GM18526 (cell line): ENCODE measurements around the gene PTGFRN.

Experiments
- POLR2A ChIP-seq: IDR thresholded peaks from 3 replicates; pipeline ENCODE4 v1.6.1; 2011; ENCODE audit not compliant: insufficient read length; ENCODE audit errors: extremely low read depth

The PTGFRN gene

GRCh38 chr1:117015724-117016123, 106.0 kb downstream of the PTGFRN start:
- no peak for TF ChIP-seq POLR2A

DNA sequence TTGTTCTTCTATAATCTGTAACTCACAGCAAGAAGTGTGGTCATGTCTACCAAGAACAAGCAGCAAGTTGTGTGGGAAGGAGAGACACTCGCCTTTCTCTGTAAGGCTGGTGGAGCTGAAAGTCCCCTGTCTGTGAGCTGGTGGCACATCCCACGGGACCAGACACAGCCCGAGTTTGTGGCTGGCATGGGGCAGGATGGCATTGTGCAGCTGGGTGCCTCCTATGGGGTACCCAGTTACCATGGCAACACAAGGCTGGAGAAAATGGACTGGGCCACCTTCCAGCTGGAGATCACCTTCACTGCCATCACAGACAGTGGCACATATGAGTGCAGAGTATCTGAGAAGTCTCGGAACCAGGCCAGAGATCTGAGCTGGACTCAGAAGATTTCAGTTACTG, 107.3 kb downstream of the PTGFRN start:
- TF ChIP-seq POLR2A: no peak

- no peak for TF ChIP-seq POLR2A
These were observed 107.9 kb downstream of the PTGFRN start for GRCh38 chr1:117017648-117018047.

DNA sequence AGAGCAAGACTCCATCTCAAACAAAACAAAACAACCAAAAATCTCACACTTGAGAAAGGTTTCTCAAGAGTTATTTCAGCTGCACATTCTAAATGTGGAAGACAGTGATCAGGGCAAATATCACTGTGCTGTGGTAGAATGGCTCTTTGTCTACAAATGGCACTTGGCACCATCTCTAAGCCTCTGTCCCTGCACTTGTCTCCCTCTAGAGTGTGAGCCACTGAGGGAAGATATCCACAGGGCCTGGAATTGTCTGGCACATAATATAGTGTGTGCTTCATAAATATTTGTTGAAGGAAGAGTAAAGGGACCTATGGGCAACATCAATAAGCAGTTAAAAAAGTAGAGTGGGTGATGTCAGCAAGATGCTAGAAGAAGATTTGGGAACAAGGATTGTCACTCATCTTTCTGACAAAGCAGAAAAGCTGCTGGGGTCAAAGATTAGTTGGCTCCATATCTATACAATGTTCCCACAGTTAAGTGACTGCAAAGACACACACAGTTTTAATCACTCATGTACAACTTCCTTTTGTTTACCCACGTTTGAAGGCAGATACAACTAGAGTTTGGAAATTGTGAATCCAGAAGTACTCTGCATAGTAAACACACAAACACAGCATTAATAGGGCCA, 110.9 kb downstream of the PTGFRN start:
- TF ChIP-seq POLR2A: no peak

DNA sequence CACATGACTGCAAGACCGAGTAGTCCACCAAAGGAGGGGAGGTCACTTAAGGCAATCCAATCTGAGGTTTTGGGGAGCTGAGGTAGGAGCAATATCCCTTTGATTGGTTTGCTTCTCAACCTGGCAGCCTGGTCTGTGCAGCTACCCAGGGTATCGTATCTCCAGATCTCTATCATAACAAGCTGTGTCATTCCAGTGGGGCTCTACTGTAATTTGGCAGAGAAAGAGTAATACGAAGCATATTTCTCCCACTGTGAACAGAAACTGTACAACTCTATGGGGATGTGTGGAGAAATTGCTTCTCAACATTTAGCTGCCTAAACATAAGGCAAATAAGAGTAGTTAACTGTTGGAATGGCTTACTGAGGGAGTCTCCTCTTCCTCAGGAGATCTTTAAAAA, 112.4 kb downstream of the PTGFRN start:
- no peak for TF ChIP-seq POLR2A

DNA sequence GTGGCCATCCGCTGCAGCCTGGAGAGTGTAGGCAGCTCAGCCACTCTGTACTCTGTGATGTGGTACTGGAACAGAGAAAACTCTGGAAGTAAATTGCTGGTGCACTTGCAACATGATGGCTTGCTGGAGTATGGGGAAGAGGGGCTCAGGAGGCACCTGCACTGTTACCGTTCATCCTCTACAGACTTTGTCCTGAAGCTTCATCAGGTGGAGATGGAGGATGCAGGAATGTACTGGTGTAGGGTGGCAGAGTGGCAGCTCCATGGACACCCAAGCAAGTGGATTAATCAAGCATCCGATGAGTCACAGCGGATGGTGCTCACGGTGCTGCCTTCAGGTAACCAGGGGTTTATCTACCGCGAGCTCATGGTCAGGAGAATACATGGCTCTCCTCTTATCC, 115.9 kb downstream of the PTGFRN start:
- no peak for TF ChIP-seq POLR2A

GRCh38 chr1:117026361-117026760, 116.6 kb downstream of the PTGFRN start:
- no peak for TF ChIP-seq POLR2A

DNA sequence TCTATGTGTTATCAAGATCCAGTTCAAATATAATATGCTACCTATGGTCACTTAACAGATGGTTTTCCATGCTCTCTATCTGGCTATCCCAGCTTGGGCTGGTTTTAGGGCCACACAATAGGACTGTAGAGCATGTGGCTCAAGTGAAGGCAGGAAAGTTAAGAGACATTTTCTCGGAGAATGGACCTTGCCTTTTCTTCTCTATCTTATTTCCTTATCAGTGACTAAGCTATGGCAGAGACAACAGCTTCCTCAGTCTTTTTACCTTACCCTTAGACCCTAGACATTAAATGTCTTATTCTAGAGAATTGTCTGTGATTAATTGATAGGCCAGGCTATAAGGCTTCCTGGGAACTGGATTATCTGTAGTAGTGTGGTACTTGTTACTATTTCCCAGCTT, 120.0 kb downstream of the PTGFRN start:
- TF ChIP-seq POLR2A: no peak

DNA sequence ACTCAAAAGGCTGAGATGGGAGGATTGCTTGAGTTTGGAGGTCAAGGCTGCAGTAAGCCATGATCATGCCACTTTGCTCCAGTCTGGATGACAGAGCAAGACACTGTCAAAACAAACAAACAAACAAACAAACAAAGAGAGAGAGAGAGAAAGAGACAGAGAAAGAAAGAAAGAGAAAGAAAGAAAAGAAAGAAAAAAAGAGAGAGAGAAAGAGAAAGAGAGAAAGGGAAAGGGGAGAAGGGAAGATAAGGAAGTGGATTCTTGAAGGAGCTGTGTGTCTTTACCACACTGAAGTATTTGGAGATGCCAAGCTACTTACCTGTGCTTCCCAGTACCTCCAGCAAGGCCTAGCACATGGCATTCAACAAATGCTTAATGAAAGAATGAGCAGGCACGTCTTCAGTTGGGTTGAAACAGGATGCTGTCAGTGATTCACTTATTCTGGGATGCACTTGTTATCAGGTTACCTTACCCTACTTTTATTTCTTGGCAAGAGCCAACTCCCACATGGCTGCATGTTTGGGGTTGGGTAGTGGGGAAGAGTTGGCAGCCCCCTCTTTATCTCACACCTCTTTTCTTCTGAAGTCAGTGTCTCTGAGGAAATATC, 120.7 kb downstream of the PTGFRN start:
- no peak for TF ChIP-seq POLR2A

DNA sequence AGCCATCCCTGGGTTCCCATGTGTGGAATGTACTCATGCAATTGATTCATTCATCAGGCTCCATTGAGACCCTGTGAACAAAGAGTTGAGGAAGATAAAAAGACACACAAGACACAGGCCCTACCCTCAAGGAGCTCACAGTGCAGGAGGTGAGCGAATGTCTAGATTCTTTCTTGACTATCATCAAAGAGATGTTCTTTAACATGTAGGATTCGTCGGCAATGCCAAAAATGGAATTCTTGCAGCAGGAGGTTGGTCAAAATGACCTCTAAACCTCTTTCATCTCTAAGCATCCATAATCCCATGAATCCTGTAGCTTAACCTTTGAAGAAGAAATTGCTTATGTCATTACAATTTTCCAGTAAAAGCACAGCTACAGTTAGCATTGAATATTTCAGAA, 122.5 kb downstream of the PTGFRN start:
- TF ChIP-seq POLR2A: no peak

DNA sequence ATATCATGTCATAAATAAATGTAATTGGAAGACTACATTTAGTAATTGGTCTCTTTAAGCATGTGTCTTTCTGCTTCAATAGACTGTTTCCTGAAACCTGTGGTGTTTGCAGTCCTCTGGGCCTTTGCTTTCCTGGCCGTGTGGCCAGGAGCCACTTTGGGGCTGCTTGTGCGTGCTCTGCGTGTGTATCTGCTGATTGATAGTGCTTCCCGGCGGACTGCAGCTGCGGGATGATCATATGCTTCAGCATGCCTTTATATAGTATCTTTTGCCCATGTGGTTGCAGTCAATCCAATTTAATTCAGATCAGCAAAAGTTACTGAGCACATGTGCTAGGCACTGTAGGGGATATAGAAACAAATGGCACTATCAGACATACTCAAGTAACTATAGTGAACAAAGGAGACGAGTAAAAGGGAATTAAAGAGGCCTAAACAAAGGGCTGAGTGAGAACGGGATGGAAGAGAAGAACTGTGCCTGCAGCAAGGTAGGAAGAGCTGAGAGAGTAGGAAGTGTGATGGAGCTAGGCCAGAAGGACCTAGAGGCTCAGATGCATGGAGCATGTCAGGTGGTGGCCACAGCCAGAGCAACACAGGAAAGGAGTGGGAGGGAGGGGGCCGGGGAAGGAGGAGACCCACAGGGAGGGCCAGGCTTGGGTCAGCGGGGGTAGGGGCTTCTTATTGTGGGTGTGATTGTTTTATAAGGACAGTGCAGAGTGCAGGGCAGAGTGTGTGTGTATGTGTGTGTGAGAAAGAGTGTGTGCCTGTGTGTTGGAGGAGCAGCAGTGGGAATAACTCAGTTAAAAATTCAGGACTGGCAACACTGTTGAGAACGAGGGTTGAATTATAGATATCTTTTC, 123.2 kb downstream of the PTGFRN start:
- no peak for TF ChIP-seq POLR2A

GRCh38 chr1:117033772-117034171, 124.1 kb downstream of the PTGFRN start:
- no peak for TF ChIP-seq POLR2A

DNA sequence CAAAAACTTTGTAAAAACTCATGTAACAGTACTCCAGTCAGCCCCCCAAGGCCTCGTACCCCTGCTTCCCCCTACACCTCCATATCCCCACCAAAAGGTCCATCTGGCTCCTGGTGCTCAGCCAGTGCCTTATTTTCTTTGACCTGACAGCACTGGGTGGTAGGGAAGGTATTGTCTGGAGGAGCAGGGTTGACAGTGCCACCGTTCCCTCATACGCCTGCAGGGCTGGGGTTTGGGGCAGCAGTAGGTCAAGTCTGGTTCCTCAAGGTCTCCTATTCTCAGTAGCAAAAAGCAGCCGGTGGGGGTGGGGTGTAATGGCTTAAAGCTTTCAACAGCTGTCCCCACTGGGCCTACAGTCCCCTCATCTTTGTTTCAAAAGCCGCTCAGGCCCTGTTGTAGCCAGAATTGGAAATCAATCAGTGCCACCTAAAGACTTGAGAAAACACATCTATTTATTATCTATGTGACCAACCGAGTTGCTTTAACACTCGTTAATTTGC, 125.1 kb downstream of the PTGFRN start:
- TF ChIP-seq POLR2A: no peak

GRCh38 chr1:117036018-117036461, 126.3 kb downstream of the PTGFRN start:
- no peak for TF ChIP-seq POLR2A

DNA sequence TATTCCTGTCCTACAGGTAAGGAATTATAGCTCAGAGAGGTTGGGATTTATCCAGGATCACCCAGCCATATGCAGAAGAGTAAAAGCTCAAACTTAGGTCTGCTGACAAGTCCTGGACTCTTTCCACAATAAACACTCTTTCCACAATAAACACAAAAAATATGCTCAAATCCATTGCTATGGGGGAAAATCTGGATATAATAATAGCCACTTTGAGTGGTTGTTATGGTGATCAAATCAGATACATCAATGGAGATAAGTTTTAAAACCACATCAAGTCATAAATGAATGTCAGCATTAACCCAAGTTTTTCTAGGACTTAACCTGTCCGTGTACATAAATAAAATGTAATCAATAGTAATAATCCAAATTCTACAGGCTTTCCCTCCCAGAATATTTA, 128.1 kb downstream of the PTGFRN start:
- no peak for TF ChIP-seq POLR2A

GRCh38 chr1:117038236-117038635, 128.5 kb downstream of the PTGFRN start:
- no peak for TF ChIP-seq POLR2A
